ENCODE data around the gene TNFRSF8. TPM values are rescaled to one million over a fixed set of nuclear protein-coding genes. Genes with fewer than 3 reads are reported as not detected.

The TNFRSF8 gene
- total RNA-seq, 1 experiment from 2014 or later, result 0.13 TPM

- no peak for TF ChIP-seq POLR2AphosphoS5 (IDR thresholded peaks at IDR 0.05; ENCODE audit: low read depth, low read length)
- no peak for TF ChIP-seq CTCF (IDR thresholded peaks at IDR 0.05)
- no peak for TF ChIP-seq TCF7L2 (IDR thresholded peaks at IDR 0.05; ENCODE audit: low read depth, low read length)
- TF ChIP-seq SIN3A (IDR thresholded peaks at IDR 0.05; ENCODE audit: borderline replicate concordance, insufficient read depth, low read depth, low read length), result no peak
- no peak for TF ChIP-seq REST (IDR thresholded peaks at IDR 0.05; ENCODE audit: insufficient read depth in 1 of 2, low read depth in 2 of 2, low read length in 1 of 2)
- H3K4me1 ChIP-seq (ENCODE audit: control insufficient read depth, insufficient read depth, low read length), result peaks cover 17% of the 10 kb centered on the region
- H3K27me3 ChIP-seq (ENCODE audit: control insufficient read depth, insufficient read depth, low read length), result no peaks in the 10 kb centered on the region
- no peaks in the 10 kb centered on the region for H3K36me3 ChIP-seq (ENCODE audit: control insufficient read depth, insufficient read depth, low read length)
- no TSS peak for BruUV-seq (replicated peaks)
- ATAC-seq (no peak), DNase-seq (ENCODE audit: low read depth, low spot score) (no peak)
- ChIA-PET CTCF (no interaction called here), POLR2A (no interaction called here)
- H3K4me3 ChIP-seq (ENCODE audit: low read depth in 2 of 2, low read length in 2 of 2), result no peak overlapping the region
- no peaks in the 10 kb centered on the region for H3K9me3 ChIP-seq (ENCODE audit: control insufficient read depth, insufficient read depth, low read depth, low read length)
- in situ Hi-C loops (cut with HindIII; ENCODE audit: low pct_unique_long_range_greater_than_20kb, low sequenced_read_pairs) (no loop called here), intact Hi-C loops (cut with micrococcal nuclease; ENCODE audit: unreplicated experiment) (no loop called here)
- H3K27ac ChIP-seq (ENCODE audit: low read length), result no peak overlapping the region
These were observed 101.1 kb downstream of the TNFRSF8 start for GRCh38 chr1:12164210-12164609.

GRCh38 chr1:12165342-12165741 lies 102.2 kb downstream of the TNFRSF8 start:
- POLR2A ChIA-PET, result no interaction called here
- BruUV-seq (replicated peaks), result no TSS peak

More at GRCh38 chr1:12165342-12165741, 102.2 kb downstream of the TNFRSF8 start:
- CTCF ChIA-PET, result no interaction called here
- no peaks in the 10 kb centered on the region for H3K27me3 ChIP-seq (ENCODE audit: control insufficient read depth, insufficient read depth, low read length)
- H3K9me3 ChIP-seq (ENCODE audit: control insufficient read depth, insufficient read depth, low read depth, low read length), result no peaks in the 10 kb centered on the region
- ATAC-seq (no peak), DNase-seq (ENCODE audit: low read depth, low spot score) (no peak)
- no peak overlapping the region for H3K4me3 ChIP-seq (ENCODE audit: low read depth in 2 of 2, low read length in 2 of 2)
- in situ Hi-C loops (cut with HindIII; ENCODE audit: low pct_unique_long_range_greater_than_20kb, low sequenced_read_pairs), result no loop called here
- no peak overlapping the region for H3K27ac ChIP-seq (ENCODE audit: low read length)
- H3K36me3 ChIP-seq (ENCODE audit: control insufficient read depth, insufficient read depth, low read length), result no peaks in the 10 kb centered on the region
- peaks cover 21% of the 10 kb centered on the region for H3K4me1 ChIP-seq (ENCODE audit: control insufficient read depth, insufficient read depth, low read length)
- intact Hi-C loops (cut with micrococcal nuclease; ENCODE audit: unreplicated experiment), result no loop called here
- no peak for TF ChIP-seq TCF7L2 (IDR thresholded peaks at IDR 0.05; ENCODE audit: low read depth, low read length)
- TF ChIP-seq SIN3A (IDR thresholded peaks at IDR 0.05; ENCODE audit: borderline replicate concordance, insufficient read depth, low read depth, low read length), result no peak
- no peak for TF ChIP-seq CTCF (IDR thresholded peaks at IDR 0.05)
- TF ChIP-seq POLR2AphosphoS5 (IDR thresholded peaks at IDR 0.05; ENCODE audit: low read depth, low read length), result no peak
- no peak for TF ChIP-seq REST (IDR thresholded peaks at IDR 0.05; ENCODE audit: insufficient read depth in 1 of 2, low read depth in 2 of 2, low read length in 1 of 2)

All from Panc1 (cell line).